HEK293T (cell line): Measurements from ENCODE around the gene SLC22A1.

Experiments used
- BHLHE40 ChIP-seq: fragments of 450-650 bp; IDR thresholded peaks from 2 replicates; pipeline ENCODE4 v1.6.1; 2016; ENCODE audit warnings: mild to moderate bottlenecking, moderate library complexity, borderline replicate concordance
- FOXA1 ChIP-seq: fragments of 450-650 bp; IDR thresholded peaks from 2 replicates; pipeline ENCODE4 v1.6.1; 2016; ENCODE audit warnings: mild to moderate bottlenecking
- FOXK2 ChIP-seq: fragments of 450-650 bp; IDR thresholded peaks from 2 replicates; pipeline ENCODE4 v1.6.1; 2016; ENCODE audit warnings: mild to moderate bottlenecking
- FOXM1 ChIP-seq: fragments of 450-650 bp; IDR thresholded peaks from 2 replicates; pipeline ENCODE4 v1.6.1; 2017; ENCODE audit warnings: mild to moderate bottlenecking, borderline replicate concordance
- HDGF ChIP-seq: fragments of 450-650 bp; IDR thresholded peaks from 2 replicates; pipeline ENCODE4 v1.6.1; 2017; ENCODE audit warnings: antibody characterized with exemption, borderline replicate concordance
- L3MBTL2 ChIP-seq: fragments of 450-650 bp; conservative IDR thresholded peaks from 2 replicates; pipeline ENCODE4 v1.6.1; 2016; ENCODE audit warnings: mild to moderate bottlenecking
- PKNOX1 ChIP-seq: fragments of 450-650 bp; IDR thresholded peaks from 2 replicates; pipeline ENCODE4 v1.6.1; 2016
- SP1 ChIP-seq: fragments of 450-650 bp; IDR thresholded peaks from 2 replicates; pipeline ENCODE4 v1.6.1; 2017
- SUZ12 ChIP-seq: fragments of 450-650 bp; IDR thresholded peaks from 2 replicates; pipeline ENCODE4 v1.6.1; 2016; ENCODE audit warnings: mild to moderate bottlenecking
- ZNF384 ChIP-seq: fragments of 450-650 bp; IDR thresholded peaks from 2 replicates; pipeline ENCODE4 v1.6.1; 2016

- TF ChIP-seq SUZ12 = no peak
- TF ChIP-seq FOXM1 = no peak
- no peak for TF ChIP-seq HDGF
- no peak for TF ChIP-seq ZNF384
- no peak for TF ChIP-seq PKNOX1
- TF ChIP-seq BHLHE40 = no peak
- no peak for TF ChIP-seq FOXA1
- TF ChIP-seq L3MBTL2 = no peak
- no peak for TF ChIP-seq SP1
- TF ChIP-seq FOXK2 = no peak
These were observed 36.4 kb upstream of the SLC22A1 start for GRCh38 chr6:160085226-160085625.
